ENCODE data around the gene SLN.

SLN gene

GRCh38 chr11:107699371-107700285, 12.2 kb downstream of the SLN start:
- H3K27me3 ChIP-seq (ENCODE audit: insufficient read depth, low read length, poor library complexity, severe bottlenecking) = no peaks in the 10 kb centered on the region

GRCh38 chr11:107697291-107697690, 14.6 kb downstream of the SLN start:
- H3K4me3 ChIP-seq (ENCODE audit: low read length, poor library complexity, severe bottlenecking) = no peak overlapping the region
- H3K79me2 ChIP-seq (ENCODE audit: insufficient read depth, low read length) = no peaks in the 10 kb centered on the region
- no peaks in the 10 kb centered on the region for H3K4me1 ChIP-seq (ENCODE audit: insufficient read depth, low read length, poor library complexity, severe bottlenecking)
- H4K20me1 ChIP-seq (ENCODE audit: insufficient read depth, low read length, poor library complexity, severe bottlenecking) = no peaks in the 10 kb centered on the region
- H3K9ac ChIP-seq (ENCODE audit: low read depth, low read length, poor library complexity, severe bottlenecking) = no peak overlapping the region
- no peaks in the 10 kb centered on the region for H3K9me3 ChIP-seq (ENCODE audit: insufficient read depth, low read depth, low read length)
- H2AFZ ChIP-seq (ENCODE audit: low read length) = no peak overlapping the region
- H3K27me3 ChIP-seq (ENCODE audit: insufficient read depth, low read length, poor library complexity, severe bottlenecking) = no peaks in the 10 kb centered on the region
- H3K36me3 ChIP-seq (ENCODE audit: insufficient read depth, low read length) = no peaks in the 10 kb centered on the region
- no peaks in the 10 kb centered on the region for H3F3A ChIP-seq (ENCODE audit: low read depth)
- no peak for TF ChIP-seq EZH2phosphoT487 (IDR thresholded peaks at IDR 0.05; ENCODE audit: borderline replicate concordance)
- TF ChIP-seq CTCF (conservative IDR thresholded peaks at IDR 0.05; ENCODE audit: low read length) = no peak
- H3K4me2 ChIP-seq (ENCODE audit: low read depth, low read length, poor library complexity, severe bottlenecking) = no peak overlapping the region
- H3K9me2 ChIP-seq (replicated peaks; ENCODE audit: low read depth, low read length) = no peaks in the 10 kb centered on the region

More at GRCh38 chr11:107699371-107700285, 12.2 kb downstream of the SLN start:
- Histone ChIP-seq H3K9me2 (replicated peaks; ENCODE audit: low read depth, low read length) (no peaks in the 10 kb centered on the region), H2AFZ (ENCODE audit: low read length) (no peak overlapping the region), H4K20me1 (ENCODE audit: insufficient read depth, low read length, poor library complexity, severe bottlenecking) (no peaks in the 10 kb centered on the region), H3K4me3 (ENCODE audit: low read length, poor library complexity, severe bottlenecking) (no peak overlapping the region), H3K9me3 (ENCODE audit: insufficient read depth, low read depth, low read length) (no peaks in the 10 kb centered on the region), H3K9ac (ENCODE audit: low read depth, low read length, poor library complexity, severe bottlenecking) (no peak overlapping the region), H3F3A (ENCODE audit: low read depth) (no peaks in the 10 kb centered on the region), H3K79me2 (ENCODE audit: insufficient read depth, low read length) (no peaks in the 10 kb centered on the region), H3K4me2 (ENCODE audit: low read depth, low read length, poor library complexity, severe bottlenecking) (no peak overlapping the region), H3K36me3 (ENCODE audit: insufficient read depth, low read length) (no peaks in the 10 kb centered on the region), H3K4me1 (ENCODE audit: insufficient read depth, low read length, poor library complexity, severe bottlenecking) (no peaks in the 10 kb centered on the region)
- TF ChIP-seq EZH2phosphoT487 (IDR thresholded peaks at IDR 0.05; ENCODE audit: borderline replicate concordance) (no peak), CTCF (conservative IDR thresholded peaks at IDR 0.05; ENCODE audit: low read length) (no peak)

- no peak for TF ChIP-seq EZH2phosphoT487 (IDR thresholded peaks at IDR 0.05; ENCODE audit: borderline replicate concordance)
- no peak for TF ChIP-seq CTCF (conservative IDR thresholded peaks at IDR 0.05; ENCODE audit: low read length)
- Histone ChIP-seq H4K20me1 (ENCODE audit: insufficient read depth, low read length, poor library complexity, severe bottlenecking) (no peaks in the 10 kb centered on the region), H3K9me2 (replicated peaks; ENCODE audit: low read depth, low read length) (no peaks in the 10 kb centered on the region), H3K4me3 (ENCODE audit: low read length, poor library complexity, severe bottlenecking) (no peak overlapping the region), H3F3A (ENCODE audit: low read depth) (no peaks in the 10 kb centered on the region), H2AFZ (ENCODE audit: low read length) (no peak overlapping the region), H3K79me2 (ENCODE audit: insufficient read depth, low read length) (no peaks in the 10 kb centered on the region), H3K9me3 (ENCODE audit: insufficient read depth, low read depth, low read length) (no peaks in the 10 kb centered on the region), H3K27me3 (ENCODE audit: insufficient read depth, low read length, poor library complexity, severe bottlenecking) (no peaks in the 10 kb centered on the region), H3K36me3 (ENCODE audit: insufficient read depth, low read length) (no peaks in the 10 kb centered on the region), H3K9ac (ENCODE audit: low read depth, low read length, poor library complexity, severe bottlenecking) (no peak overlapping the region), H3K4me2 (ENCODE audit: low read depth, low read length, poor library complexity, severe bottlenecking) (no peak overlapping the region), H3K4me1 (ENCODE audit: insufficient read depth, low read length, poor library complexity, severe bottlenecking) (no peaks in the 10 kb centered on the region)
Observed at GRCh38 chr11:107696140-107696539, 15.7 kb downstream of the SLN start.

Data from Loucy (cell line).